IMR-90 (cell line): ENCODE measurements around the gene ZNF502. TPM values are rescaled to one million over a fixed set of nuclear protein-coding genes. Genes with fewer than 3 reads are reported as not detected.

Source experiments
- ATAC-seq: fragments of 200-7000 bp; cut with Tn5 transposase; 2 replicates; pipeline ENCODE4 v1.9.1; 2020; ENCODE audit warnings: low read depth, mild to moderate bottlenecking, moderate library complexity
- BruUV-seq: library from RNA; stranded (reverse); fragments of 400-500 nt; replicated peaks from 2 replicates; lab custom pipeline; 2021; lab: Mats Ljungman, UMichigan
- CTCF ChIA-PET: fragments of 300-600 bp; formaldehyde crosslinking; extraction: SDS; loops from one replicate; lab custom pipeline; 2021; ENCODE audit warnings: antibody characterized with exemption; lab: Yijun Ruan, JAX
- POLR2A ChIA-PET: fragments of 300-600 bp; sonication (Branson Sonifier 250); formaldehyde crosslinking; loops from one replicate; lab custom pipeline; 2022; ENCODE audit warnings: antibody characterized with exemption; ENCODE audit not compliant: unreplicated experiment; lab: Charles Lee
- DNase-seq: peaks from one replicate; pipeline ENCODE4 v3.0.0; 2013
- H2AFZ ChIP-seq: replicated peaks from 2 replicates; pipeline ENCODE3; 2013; ENCODE audit warnings: low read length, mild to moderate bottlenecking; ENCODE audit not compliant: poor library complexity
- H2AK5ac ChIP-seq: 2 replicates; pipeline ENCODE4 v1.6.1; 2013; ENCODE audit warnings: low read depth, low read length, inconsistent platforms
- H2AK9ac ChIP-seq: replicated peaks from 2 replicates; pipeline ENCODE3; 2013; ENCODE audit warnings: mild to moderate bottlenecking, low read depth, low read length, moderate library complexity; ENCODE audit not compliant: poor library complexity
- H2BK120ac ChIP-seq: 2 replicates; pipeline ENCODE4 v1.6.1; 2013; ENCODE audit warnings: low read depth, low read length, inconsistent platforms
- H2BK15ac ChIP-seq: 3 replicates; pipeline ENCODE4 v1.6.1; 2013; ENCODE audit warnings: low read depth, low read length, inconsistent platforms
- H2BK20ac ChIP-seq: 2 replicates; pipeline ENCODE4 v1.6.1; 2013; ENCODE audit warnings: low read depth, mild to moderate bottlenecking, inconsistent platforms, low read length, moderate library complexity
- H2BK5ac ChIP-seq: 2 replicates; pipeline ENCODE4 v1.6.1; 2013; ENCODE audit warnings: mild to moderate bottlenecking, low read depth, low read length, inconsistent platforms; ENCODE audit not compliant: poor library complexity, severe bottlenecking
- H3K14ac ChIP-seq: replicated peaks from 2 replicates; pipeline ENCODE4 v1.6.1; 2013; ENCODE audit warnings: low read depth, low read length, inconsistent platforms
- H3K18ac ChIP-seq: 2 replicates; pipeline ENCODE4 v1.6.1; 2013; ENCODE audit warnings: low read depth, low read length, control low read depth
- H3K23ac ChIP-seq: 2 replicates; pipeline ENCODE4 v1.6.1; 2013; ENCODE audit warnings: low read depth, low read length, inconsistent platforms
- H3K27ac ChIP-seq: 2 replicates; pipeline ENCODE4 v1.5.1; 2013; ENCODE audit warnings: mild to moderate bottlenecking, control low read depth, low read length; ENCODE audit not compliant: insufficient read depth
- H3K27me3 ChIP-seq: 2 replicates; pipeline ENCODE4 v1.6.1; 2013; ENCODE audit warnings: low read length; ENCODE audit not compliant: control insufficient read depth, insufficient read depth
- H3K36me3 ChIP-seq: 2 replicates; pipeline ENCODE4 v1.6.1; 2013; ENCODE audit warnings: low read length, mixed read lengths; ENCODE audit not compliant: control insufficient read depth, insufficient read depth
- H3K4ac ChIP-seq: 2 replicates; pipeline ENCODE4 v1.6.1; 2013; ENCODE audit warnings: low read depth, low read length, inconsistent platforms
- H3K4me1 ChIP-seq: 2 replicates; pipeline ENCODE4 v1.6.1; 2013; ENCODE audit warnings: low read length, mixed read lengths; ENCODE audit not compliant: control insufficient read depth, insufficient read depth
- H3K4me2 ChIP-seq: 2 replicates; pipeline ENCODE4 v1.6.1; 2013; ENCODE audit warnings: low read depth, mild to moderate bottlenecking, control low read depth, low read length, moderate library complexity
- H3K4me3 ChIP-seq: 2 replicates; pipeline ENCODE4 v1.5.1; 2013; ENCODE audit warnings: low read depth, mild to moderate bottlenecking, control low read depth, low read length, moderate library complexity; ENCODE audit not compliant: insufficient read depth
- H3K56ac ChIP-seq: 2 replicates; pipeline ENCODE4 v1.6.1; 2013; ENCODE audit warnings: low read length, inconsistent platforms; ENCODE audit not compliant: insufficient read depth; ENCODE audit errors: extremely low read depth
- H3K79me1 ChIP-seq, 2 experiments: 2 replicates each; pipeline ENCODE4 v1.6.1; 2013; ENCODE audit warnings: low read length in 2 of 2, inconsistent platforms in 1 of 2, low read depth in 1 of 2
- H3K9ac ChIP-seq: 2 replicates; pipeline ENCODE4 v1.6.1; 2013; ENCODE audit warnings: low read depth, low read length, control low read depth
- H3K9me1 ChIP-seq: 2 replicates; pipeline ENCODE4 v1.6.1; 2013; ENCODE audit warnings: low read length, inconsistent platforms; ENCODE audit not compliant: insufficient read depth
- H3K9me3 ChIP-seq: 2 replicates; pipeline ENCODE4 v1.6.1; 2013; ENCODE audit warnings: low read length; ENCODE audit not compliant: control insufficient read depth, insufficient read depth
- H4K20me1 ChIP-seq: 2 replicates; pipeline ENCODE4 v1.6.1; 2013; ENCODE audit warnings: low read length, inconsistent platforms; ENCODE audit not compliant: insufficient read depth
- H4K5ac ChIP-seq: 2 replicates; pipeline ENCODE4 v1.6.1; 2013; ENCODE audit warnings: mild to moderate bottlenecking, low read depth, low read length, control low read depth
- H4K8ac ChIP-seq, 2 experiments: 2 replicates each; pipeline ENCODE4 v1.6.1; 2013; ENCODE audit warnings: low read depth in 2 of 2, low read length in 2 of 2, control low read depth in 1 of 2, inconsistent platforms in 1 of 2
- H4K91ac ChIP-seq: 2 replicates; pipeline ENCODE4 v1.6.1; 2013; ENCODE audit warnings: low read depth, low read length, inconsistent platforms; ENCODE audit not compliant: insufficient read depth
- CTCF ChIP-seq: conservative IDR thresholded peaks from 2 replicates; pipeline ENCODE4 v1.5.1; 2012; ENCODE audit warnings: mild to moderate bottlenecking, low read depth, low read length, improper control_type of control experiment
- FOS ChIP-seq: fragments of 150-350 bp; IDR thresholded peaks from 2 replicates; pipeline ENCODE4 v1.6.1; 2016; ENCODE audit warnings: low read depth, low read length
- MAFK ChIP-seq: IDR thresholded peaks from 2 replicates; pipeline ENCODE4 v1.6.1; 2012; ENCODE audit warnings: low read depth, low read length, improper control_type of control experiment
- MAZ ChIP-seq: IDR thresholded peaks from 2 replicates; pipeline ENCODE4 v1.6.1; 2012; ENCODE audit warnings: low read depth, mild to moderate bottlenecking, low read length, improper control_type of control experiment, moderate library complexity, borderline replicate concordance
- RAD21 ChIP-seq: IDR thresholded peaks from 2 replicates; pipeline ENCODE4 v1.6.1; 2012; ENCODE audit warnings: low read length, improper control_type of control experiment
- SMC3 ChIP-seq: fragments of 150-350 bp; IDR thresholded peaks from 2 replicates; pipeline ENCODE4 v1.6.1; 2016; ENCODE audit warnings: low read depth, mild to moderate bottlenecking, antibody characterized with exemption, low read length, moderate library complexity
- WGBS, 2 experiments: methylation state at CpG; one replicate each; pipeline versions ENCODE4 v1.1.5 to v1.1.7; 2013; ENCODE audit warnings: missing lambda C conversion rate in 2 of 2; ENCODE audit not compliant: insufficient read length in 1 of 2; ENCODE audit errors: extremely low coverage in 2 of 2; 5-methylcytosine and 5-hydroxymethylcytosine counted together
- dilution Hi-C: fragments of 300-500 bp; cut with HindIII; formaldehyde crosslinking; loops from one replicate; pipeline ENCODE4 v1.14.3; 2018; ENCODE audit warnings: low sequenced_read_pairs; ENCODE audit not compliant: unreplicated experiment
- in situ Hi-C: fragments of 300-500 bp; cut with MboI; formaldehyde crosslinking; loops from 3 replicates; pipeline ENCODE4 v1.14.3; 2019; ENCODE audit warnings: low sequenced_read_pairs, inconsistent platforms, mixed read lengths
- intact Hi-C: fragments of 100-400 bp; cut with micrococcal nuclease; formaldehyde crosslinking; loops from 2 replicates; pipeline ENCODE4 v1.10.0; 2022
- polyA plus RNA-seq, 3 experiments: library from polyadenylated mRNA; depleted of rRNA; stranded (reverse); fragments of >200 nt; gene quantifications; 2 replicates each; pipeline ENCODE4 v1.2.3, GENCODE V29; 2012; ENCODE audit warnings: low replicate concordance in 1 of 3
- total RNA-seq: library from RNA; depleted of rRNA; stranded (reverse); fragments of >200 nt; gene quantifications from 2 replicates; pipeline ENCODE4 v1.2.3, GENCODE V29; 2012

The ZNF502 gene
- total and polyA plus RNA-seq, 2 of the 4 experiments (the other 2 are of a cell fraction) = 2.1 to 5.7 TPM

- ATAC-seq (no peak), DNase-seq (no peak)
- intact Hi-C loops (no loop called here), dilution Hi-C loops (no loop called here), in situ Hi-C loops (no loop called here)
- Histone ChIP-seq H2BK5ac (no peak overlapping the region), H2AFZ (no peak overlapping the region), H3K9me1 (no peaks in the 10 kb centered on the region), H3K4ac (no peak overlapping the region), H2BK15ac (no peak overlapping the region), H3K27ac (no peak overlapping the region), H2BK120ac (no peak overlapping the region), H4K8ac (no peak overlapping the region), H3K4me2 (no peak overlapping the region), H4K91ac (no peak overlapping the region), H3K56ac (no peak overlapping the region), H3K18ac (no peak overlapping the region), H4K5ac (no peak overlapping the region), H3K79me1 (peaks cover 23 to 41% of the 10 kb centered on the region in 2 experiments), H3K36me3 (peaks cover 9% of the 10 kb centered on the region; the same call in 1 of the 2 replicates), H4K20me1 (no peaks in the 10 kb centered on the region), H3K14ac (no peak overlapping the region), H3K4me1 (no peaks in the 10 kb centered on the region), H2BK20ac (no peak overlapping the region), H2AK5ac (no peak overlapping the region), H2AK9ac (no peak overlapping the region), H3K9ac (no peak overlapping the region), H3K9me3 (peaks cover 17% of the 10 kb centered on the region), H3K23ac (no peak overlapping the region), H3K27me3 (no peaks in the 10 kb centered on the region), H3K4me3 (no peak overlapping the region)
- WGBS, 2 experiments = no CpG with 5 or more reads among the region's 1 CpG
- no TSS peak for BruUV-seq
- TF ChIP-seq MAFK (peak; percentile 48), SMC3 (no peak), RAD21 (no peak), CTCF (no peak), FOS (no peak), MAZ (no peak)
- ChIA-PET POLR2A (no interaction called here), CTCF (no interaction called here)
Observed at GRCh38 chr3:44771424-44772098, 59.1 kb downstream of the ZNF502 start.
